ENCODE data around the gene GAK. TPM values are rescaled to one million over a fixed set of nuclear protein-coding genes. Genes with fewer than 3 reads are reported as not detected.

The GAK gene
- polyA plus RNA-seq, 1 donor (not counting 4 experiments of a cell fraction or from before 2014, with no cell fraction given) = 18.4 TPM

- peaks cover 45% of the 10 kb centered on the region for H3K79me2 ChIP-seq (ENCODE audit: control insufficient read depth, insufficient read depth, low read length)
- no peaks in the 10 kb centered on the region for H3K9me1 ChIP-seq (ENCODE audit: control insufficient read depth, extremely low read depth, insufficient read depth, low read length)
- no peaks in the 10 kb centered on the region for H3K27me3 ChIP-seq (ENCODE audit: control insufficient read depth, extremely low read depth, insufficient read depth, low read length)
- no peak overlapping the region for H3K4me3 ChIP-seq (ENCODE audit: control insufficient read depth in 2 of 3, extremely low read depth in 1 of 3, insufficient read depth in 2 of 3, low read depth in 1 of 3, low read length in 3 of 3)
- no peak overlapping the region for H3K27ac ChIP-seq (ENCODE audit: control insufficient read depth, insufficient read depth, low read length)
- peaks cover 1 to 20% of the 10 kb centered on the region in 2 experiments for H3K36me3 ChIP-seq (ENCODE audit: control insufficient read depth in 2 of 2, extremely low read depth in 1 of 2, insufficient read depth in 2 of 2, low read length in 2 of 2)
- no peak overlapping the region for H2AFZ ChIP-seq (ENCODE audit: control insufficient read depth, low read length)
- H3K4me2 ChIP-seq (ENCODE audit: control insufficient read depth, extremely low read depth, insufficient read depth, low read depth, low read length) = no peak overlapping the region
- no peaks in the 10 kb centered on the region for H4K20me1 ChIP-seq (ENCODE audit: control insufficient read depth, extremely low read depth, insufficient read depth, low read length)
- dilution Hi-C loops (cut with MboI; ENCODE audit: extremely low pct_ligation_motif_present, low sequenced_read_pairs) = no loop called here
- no peaks in the 10 kb centered on the region for H3K4me1 ChIP-seq (ENCODE audit: control insufficient read depth, extremely low read depth, insufficient read depth, low read length)
- no peak overlapping the region for H3K9ac ChIP-seq (ENCODE audit: control insufficient read depth, extremely low read depth, insufficient read depth, low read length)
- no peak for DNase-seq (ENCODE audit: low read depth, low spot score)
- FAIRE-seq = no peak
- peaks cover 2% of the 10 kb centered on the region for H3K9me3 ChIP-seq (ENCODE audit: control insufficient read depth, low read depth, low read length)
- TF ChIP-seq CTCF (optimal IDR thresholded peaks at IDR 0.05 in 1 of 3, IDR thresholded peaks at IDR 0.05 in 1 of 3, conservative IDR thresholded peaks at IDR 0.05 in 1 of 3; ENCODE audit: extremely low read depth in 1 of 3, insufficient read depth in 2 of 3, low read length in 3 of 3) (no peak), EZH2 (IDR thresholded peaks at IDR 0.05; ENCODE audit: low read length) (no peak)
Observed at GRCh38 chr4:909821-910220, 22.3 kb downstream of the GAK start.

GRCh38 chr4:909131-909571 lies 23.0 kb downstream of the GAK start:
- Histone ChIP-seq H3K9ac (ENCODE audit: control insufficient read depth, extremely low read depth, insufficient read depth, low read length) (no peak overlapping the region), H3K79me2 (ENCODE audit: control insufficient read depth, insufficient read depth, low read length) (peaks cover 38% of the 10 kb centered on the region), H3K9me3 (ENCODE audit: control insufficient read depth, low read depth, low read length) (peaks cover 2% of the 10 kb centered on the region), H3K9me1 (ENCODE audit: control insufficient read depth, extremely low read depth, insufficient read depth, low read length) (no peaks in the 10 kb centered on the region), H3K4me2 (ENCODE audit: control insufficient read depth, extremely low read depth, insufficient read depth, low read depth, low read length) (no peak overlapping the region), H2AFZ (ENCODE audit: control insufficient read depth, low read length) (no peak overlapping the region), H3K27ac (ENCODE audit: control insufficient read depth, insufficient read depth, low read length) (no peak overlapping the region), H3K4me3 (ENCODE audit: control insufficient read depth in 2 of 3, extremely low read depth in 1 of 3, insufficient read depth in 2 of 3, low read depth in 1 of 3, low read length in 3 of 3) (no peak overlapping the region), H3K4me1 (ENCODE audit: control insufficient read depth, extremely low read depth, insufficient read depth, low read length) (no peaks in the 10 kb centered on the region), H3K36me3 (ENCODE audit: control insufficient read depth in 2 of 2, extremely low read depth in 1 of 2, insufficient read depth in 2 of 2, low read length in 2 of 2) (peaks cover 5 to 22% of the 10 kb centered on the region in 2 experiments), H3K27me3 (ENCODE audit: control insufficient read depth, extremely low read depth, insufficient read depth, low read length) (no peaks in the 10 kb centered on the region), H4K20me1 (ENCODE audit: control insufficient read depth, extremely low read depth, insufficient read depth, low read length) (no peaks in the 10 kb centered on the region)
- TF ChIP-seq CTCF (optimal IDR thresholded peaks at IDR 0.05 in 1 of 3, IDR thresholded peaks at IDR 0.05 in 1 of 3, conservative IDR thresholded peaks at IDR 0.05 in 1 of 3; ENCODE audit: extremely low read depth in 1 of 3, insufficient read depth in 2 of 3, low read length in 3 of 3) (no peak), EZH2 (IDR thresholded peaks at IDR 0.05; ENCODE audit: low read length) (no peak)
- dilution Hi-C loops (cut with MboI; ENCODE audit: extremely low pct_ligation_motif_present, low sequenced_read_pairs) = no loop called here
- FAIRE-seq = no peak
- no peak for DNase-seq (ENCODE audit: low read depth, low spot score)

Data from keratinocyte (primary cell).